Activated CD4-positive, alpha-beta T cell treated with anti-CD3 and anti-CD28 coated beads, Interleukin-2, amount 10 ng/mL, durations not matched to agents 7 days and 5 days (primary cell): Measurements from ENCODE around the gene HBM. TPM values are rescaled to one million over a fixed set of nuclear protein-coding genes. Genes with fewer than 3 reads are reported as not detected.
"Not testable (repeated sequence)": the region's sequence is repeated elsewhere in the genome, so short reads cannot be mapped to it uniquely, and the experiment has no call there.

Experiments used
- CTCF ChIA-PET: fragments of 350-600 bp; sonication (Branson Sonifier 250); formaldehyde crosslinking; loops from one replicate; lab custom pipeline; 2021; ENCODE audit warnings: antibody characterized with exemption; lab: Charles Lee
- POLR2A ChIA-PET: fragments of 350-600 bp; sonication (Branson Sonifier 250); formaldehyde crosslinking; loops from one replicate; lab custom pipeline; 2021; ENCODE audit warnings: antibody characterized with exemption; lab: Charles Lee
- DNase-seq: peaks from one replicate; pipeline ENCODE4 v3.0.0-alpha.2; 2020
- H3K27ac Mint-ChIP-seq: one replicate; pipeline ENCODE4 v1.8.0; 2021; ENCODE audit warnings: mild to moderate bottlenecking, moderate library complexity, mixed read lengths
- H3K27me3 Mint-ChIP-seq: one replicate; pipeline ENCODE4 v1.8.0; 2021; ENCODE audit warnings: mixed read lengths
- H3K36me3 Mint-ChIP-seq: one replicate; pipeline ENCODE4 v1.8.0; 2021; ENCODE audit warnings: low read depth, mixed read lengths
- H3K4me1 Mint-ChIP-seq: one replicate; pipeline ENCODE4 v1.8.0; 2021; ENCODE audit warnings: mixed read lengths
- H3K4me3 Mint-ChIP-seq: one replicate; pipeline ENCODE4 v1.8.0; 2021; ENCODE audit warnings: mild to moderate bottlenecking, moderate library complexity, mixed read lengths
- H3K9me3 Mint-ChIP-seq: one replicate; pipeline ENCODE4 v1.8.0; 2021; ENCODE audit warnings: mixed read lengths
- total RNA-seq, 2 experiments: library from RNA; stranded (reverse); gene quantifications; one replicate each; pipeline ENCODE4 v1.2.3, GENCODE V29; 2021

The HBM gene
- total RNA-seq, 2 experiments from 2014 or later, result not detected

- H3K9me3 Mint-ChIP-seq, result no peaks in the 10 kb centered on the region
- peaks cover 43% of the 10 kb centered on the region for H3K27me3 Mint-ChIP-seq
- ChIA-PET POLR2A (no interaction called here), CTCF (interaction anchor here (0.9 to 1.5 kb wide), 2 partner anchors 29 to 97 kb away, joined by 3 to 4 read pairs; no protein-coding TSS in a partner anchor)
- peaks cover 6% of the 10 kb centered on the region for H3K4me1 Mint-ChIP-seq
- H3K36me3 Mint-ChIP-seq, result no peaks in the 10 kb centered on the region
- no peak overlapping the region for H3K27ac Mint-ChIP-seq
- no peak for DNase-seq
- no peak overlapping the region for H3K4me3 Mint-ChIP-seq
These were observed 770 bp downstream of the HBM start for GRCh38 chr16:166375-167121.

GRCh38 chr16:167122-167690 is 1.4 kb downstream of the HBM start:
- H3K9me3 Mint-ChIP-seq, result no peaks in the 10 kb centered on the region
- H3K36me3 Mint-ChIP-seq, result no peaks in the 10 kb centered on the region
- H3K4me1 Mint-ChIP-seq, result peaks cover 6% of the 10 kb centered on the region
- CTCF ChIA-PET, result interaction anchor here (0.9 to 1.8 kb wide), 4 partner anchors 12 to 97 kb away, joined by 3 to 7 read pairs (median 5); partner anchors contain the start of gene HBQ1
- peak overlapping the region; percentile 41 for H3K27ac Mint-ChIP-seq
- no peak overlapping the region for H3K4me3 Mint-ChIP-seq
- no peak for DNase-seq
- POLR2A ChIA-PET, result no interaction called here
- peaks cover 47% of the 10 kb centered on the region for H3K27me3 Mint-ChIP-seq

- Mint-ChIP-seq H3K27me3 (peaks cover 48% of the 10 kb centered on the region), H3K4me3 (no peak overlapping the region), H3K36me3 (no peaks in the 10 kb centered on the region), H3K4me1 (peaks cover 6% of the 10 kb centered on the region), H3K27ac (no peak overlapping the region), H3K9me3 (no peaks in the 10 kb centered on the region)
- CTCF ChIA-PET, result interaction anchor here (1.0 to 1.8 kb wide), 6 partner anchors 11 to 194 kb away, joined by 3 to 7 read pairs (median 4); partner anchors contain the start of genes HBQ1, POLR3K and SNRNP25
- POLR2A ChIA-PET, result no interaction called here
- no peak for DNase-seq
These were observed 2.6 kb downstream of the HBM start for GRCh38 chr16:168424-168823.

GRCh38 chr16:169014-169413 is 3.2 kb downstream of the HBM start:
- Mint-ChIP-seq H3K9me3 (no peaks in the 10 kb centered on the region), H3K27me3 (peaks cover 52% of the 10 kb centered on the region), H3K4me3 (no peak overlapping the region), H3K36me3 (no peaks in the 10 kb centered on the region), H3K27ac (no peak overlapping the region), H3K4me1 (peaks cover 8% of the 10 kb centered on the region)
- ChIA-PET POLR2A (no interaction called here), CTCF (interaction anchor here (1.2 to 1.8 kb wide), 4 partner anchors 11 to 193 kb away, joined by 3 to 7 read pairs (median 4); partner anchors contain the start of gene HBQ1)
- DNase-seq, result no peak

GRCh38 chr16:170088-170507 is 4.3 kb downstream of the HBM start:
- H3K4me3 Mint-ChIP-seq, POLR2A ChIA-PET: not testable (repeated sequence)

GRCh38 chr16:170788-171187 is 5.0 kb downstream of the HBM start:
- CTCF ChIA-PET, result interaction anchor here (1.3 to 1.4 kb wide), 2 partner anchors 10 to 11 kb away, joined by 3 to 5 read pairs; partner anchors contain the start of gene HBQ1
- Mint-ChIP-seq H3K4me3 (no peak overlapping the region), H3K4me1 (peaks cover 17% of the 10 kb centered on the region), H3K27me3 (peaks cover 66% of the 10 kb centered on the region), H3K36me3 (no peaks in the 10 kb centered on the region), H3K9me3 (no peaks in the 10 kb centered on the region), H3K27ac (no peak overlapping the region)
- POLR2A ChIA-PET, result no interaction called here
- no peak for DNase-seq

More at GRCh38 chr16:170088-170507, 4.3 kb downstream of the HBM start:
- not testable (repeated sequence) for H3K9me3 Mint-ChIP-seq, H3K27ac Mint-ChIP-seq, DNase-seq, H3K36me3 Mint-ChIP-seq
- CTCF ChIA-PET, result interaction anchor here (1.4 to 1.5 kb wide), 2 partner anchors 12 to 183 kb away, joined by 3 to 5 read pairs; no protein-coding TSS in a partner anchor
- H3K27me3 Mint-ChIP-seq, result peaks cover 61% of the 10 kb centered on the region
- H3K4me1 Mint-ChIP-seq, result peaks cover 11% of the 10 kb centered on the region

GRCh38 chr16:172374-172941 is 6.7 kb downstream of the HBM start, which contains the start of gene HBA2:
Gene HBA2, plus strand, starts transcription at chr16:172876. Its CDS starts 37 bp downstream, at chr16:172913.
- Mint-ChIP-seq H3K4me1 (peaks cover 13% of the 10 kb centered on the region), H3K27me3 (peaks cover 56% of the 10 kb centered on the region)
- H3K27ac Mint-ChIP-seq, POLR2A ChIA-PET, DNase-seq, H3K36me3 Mint-ChIP-seq, CTCF ChIA-PET, H3K4me3 Mint-ChIP-seq, H3K9me3 Mint-ChIP-seq: not testable (repeated sequence)

GRCh38 chr16:173211-173854 is 7.6 kb downstream of the HBM start:
- H3K9me3 Mint-ChIP-seq, POLR2A ChIA-PET, H3K36me3 Mint-ChIP-seq, CTCF ChIA-PET, H3K27ac Mint-ChIP-seq, DNase-seq, H3K4me3 Mint-ChIP-seq: not testable (repeated sequence)
- Mint-ChIP-seq H3K27me3 (peaks cover 58% of the 10 kb centered on the region), H3K4me1 (peaks cover 13% of the 10 kb centered on the region)

GRCh38 chr16:173928-174769 is 8.4 kb downstream of the HBM start:
- H3K27me3 Mint-ChIP-seq, result peaks cover 55% of the 10 kb centered on the region
- H3K9me3 Mint-ChIP-seq, DNase-seq, H3K4me3 Mint-ChIP-seq, POLR2A ChIA-PET, CTCF ChIA-PET, H3K27ac Mint-ChIP-seq, H3K36me3 Mint-ChIP-seq: not testable (repeated sequence)
- H3K4me1 Mint-ChIP-seq, result peaks cover 13% of the 10 kb centered on the region

- ChIA-PET POLR2A (no interaction called here), CTCF (interaction anchor here (0.6 kb wide), 1 partner anchor 17 kb away, joined by 3 read pairs; no protein-coding TSS in a partner anchor)
- no peaks in the 10 kb centered on the region for H3K36me3 Mint-ChIP-seq
- H3K9me3 Mint-ChIP-seq, result no peaks in the 10 kb centered on the region
- H3K4me1 Mint-ChIP-seq, result peaks cover 15% of the 10 kb centered on the region
- H3K27me3 Mint-ChIP-seq, result peaks cover 58% of the 10 kb centered on the region
- no peak for DNase-seq
- H3K27ac Mint-ChIP-seq, result no peak overlapping the region
- peak overlapping the region; percentile 40 for H3K4me3 Mint-ChIP-seq
These were observed 9.5 kb downstream of the HBM start for GRCh38 chr16:175011-175949.

- H3K4me3 Mint-ChIP-seq, H3K9me3 Mint-ChIP-seq, H3K27ac Mint-ChIP-seq, CTCF ChIA-PET, H3K36me3 Mint-ChIP-seq, POLR2A ChIA-PET, DNase-seq: not testable (repeated sequence)
- Mint-ChIP-seq H3K4me1 (peaks cover 15% of the 10 kb centered on the region), H3K27me3 (peaks cover 53% of the 10 kb centered on the region)
These were observed 10.2 kb downstream of the HBM start for GRCh38 chr16:176006-176405.
